ENCODE data around the gene PDE2A.

- TF ChIP-seq CTCF (optimal IDR thresholded peaks at IDR 0.05 in 1 of 3, IDR thresholded peaks at IDR 0.05 in 1 of 3, conservative IDR thresholded peaks at IDR 0.05 in 1 of 3; ENCODE audit: extremely low read depth in 1 of 3, insufficient read depth in 2 of 3, low read length in 3 of 3) (peak; percentile 62 to 97 (median 80)), EZH2 (IDR thresholded peaks at IDR 0.05; ENCODE audit: low read length) (no peak)
Observed at GRCh38 chr11:72573072-72573854, 101.0 kb downstream of the PDE2A start.
